ENCODE data around the gene NCOA3.

Gene NCOA3

GRCh38 chr20:47508278-47508677, 6.6 kb downstream of the NCOA3 start:
- no peak for DNase-seq (ENCODE audit: insufficient read length)
- no peak for FAIRE-seq
- TF ChIP-seq TAF1 (IDR thresholded peaks at IDR 0.05; ENCODE audit: borderline replicate concordance, low read depth, low read length) (no peak), POLR2A (IDR thresholded peaks at IDR 0.05; ENCODE audit: low read depth, low read length) (no peak), POLR2AphosphoS5 (IDR thresholded peaks at IDR 0.05; ENCODE audit: low read depth, low read length) (no peak)

GRCh38 chr20:47509104-47509661, 7.5 kb downstream of the NCOA3 start:
- FAIRE-seq = no peak
- TF ChIP-seq POLR2AphosphoS5 (IDR thresholded peaks at IDR 0.05; ENCODE audit: low read depth, low read length) (no peak), POLR2A (IDR thresholded peaks at IDR 0.05; ENCODE audit: low read depth, low read length) (no peak), TAF1 (IDR thresholded peaks at IDR 0.05; ENCODE audit: borderline replicate concordance, low read depth, low read length) (no peak)
- no peak for DNase-seq (ENCODE audit: insufficient read length)

- no peak for DNase-seq (ENCODE audit: insufficient read length)
- TF ChIP-seq TAF1 (IDR thresholded peaks at IDR 0.05; ENCODE audit: borderline replicate concordance, low read depth, low read length) = no peak
- no peak for TF ChIP-seq POLR2A (IDR thresholded peaks at IDR 0.05; ENCODE audit: low read depth, low read length)
- TF ChIP-seq POLR2AphosphoS5 (IDR thresholded peaks at IDR 0.05; ENCODE audit: low read depth, low read length) = no peak
- FAIRE-seq = no peak
Measured at GRCh38 chr20:47509685-47510084, 8.0 kb downstream of the NCOA3 start.

- FAIRE-seq (no peak), DNase-seq (ENCODE audit: insufficient read length) (no peak)
- TF ChIP-seq POLR2A (IDR thresholded peaks at IDR 0.05; ENCODE audit: low read depth, low read length) = no peak
- TF ChIP-seq POLR2AphosphoS5 (IDR thresholded peaks at IDR 0.05; ENCODE audit: low read depth, low read length) = no peak
- no peak for TF ChIP-seq TAF1 (IDR thresholded peaks at IDR 0.05; ENCODE audit: borderline replicate concordance, low read depth, low read length)
Measured at GRCh38 chr20:47515843-47516242, 14.2 kb downstream of the NCOA3 start.

GRCh38 chr20:47521059-47521808, 19.5 kb downstream of the NCOA3 start:
- FAIRE-seq (no peak), DNase-seq (ENCODE audit: insufficient read length) (no peak)
- TF ChIP-seq POLR2AphosphoS5 (IDR thresholded peaks at IDR 0.05; ENCODE audit: low read depth, low read length) (no peak), POLR2A (IDR thresholded peaks at IDR 0.05; ENCODE audit: low read depth, low read length) (no peak), TAF1 (IDR thresholded peaks at IDR 0.05; ENCODE audit: borderline replicate concordance, low read depth, low read length) (no peak)

- no peak for FAIRE-seq
Measured at GRCh38 chr20:47524015-47524784, 22.5 kb downstream of the NCOA3 start.

GRCh38 chr20:47527004-47527800, 25.5 kb downstream of the NCOA3 start:
- FAIRE-seq = no peak
- DNase-seq (ENCODE audit: insufficient read length) = no peak
- TF ChIP-seq POLR2A (IDR thresholded peaks at IDR 0.05; ENCODE audit: low read depth, low read length) = no peak
- no peak for TF ChIP-seq TAF1 (IDR thresholded peaks at IDR 0.05; ENCODE audit: borderline replicate concordance, low read depth, low read length)
- no peak for TF ChIP-seq POLR2AphosphoS5 (IDR thresholded peaks at IDR 0.05; ENCODE audit: low read depth, low read length)

More at GRCh38 chr20:47524015-47524784, 22.5 kb downstream of the NCOA3 start:
- TF ChIP-seq POLR2AphosphoS5 (IDR thresholded peaks at IDR 0.05; ENCODE audit: low read depth, low read length) (no peak), POLR2A (IDR thresholded peaks at IDR 0.05; ENCODE audit: low read depth, low read length) (no peak), TAF1 (IDR thresholded peaks at IDR 0.05; ENCODE audit: borderline replicate concordance, low read depth, low read length) (no peak)
- DNase-seq (ENCODE audit: insufficient read length) = no peak

- FAIRE-seq (no peak), DNase-seq (ENCODE audit: insufficient read length) (no peak)
- TF ChIP-seq POLR2AphosphoS5 (IDR thresholded peaks at IDR 0.05; ENCODE audit: low read depth, low read length) = no peak
Measured at GRCh38 chr20:47529840-47530239, 28.2 kb downstream of the NCOA3 start.

- DNase-seq (ENCODE audit: insufficient read length) (no peak), FAIRE-seq (no peak)
- TF ChIP-seq POLR2A (IDR thresholded peaks at IDR 0.05; ENCODE audit: low read depth, low read length) = no peak
- no peak for TF ChIP-seq TAF1 (IDR thresholded peaks at IDR 0.05; ENCODE audit: borderline replicate concordance, low read depth, low read length)
- TF ChIP-seq POLR2AphosphoS5 (IDR thresholded peaks at IDR 0.05; ENCODE audit: low read depth, low read length) = no peak
Measured at GRCh38 chr20:47531458-47531857, 29.8 kb downstream of the NCOA3 start.

GRCh38 chr20:47532002-47532401, 30.3 kb downstream of the NCOA3 start:
- FAIRE-seq (no peak), DNase-seq (ENCODE audit: insufficient read length) (no peak)
- no peak for TF ChIP-seq POLR2AphosphoS5 (IDR thresholded peaks at IDR 0.05; ENCODE audit: low read depth, low read length)

- FAIRE-seq (no peak), DNase-seq (ENCODE audit: insufficient read length) (no peak)
- no peak for TF ChIP-seq POLR2A (IDR thresholded peaks at IDR 0.05; ENCODE audit: low read depth, low read length)
- TF ChIP-seq TAF1 (IDR thresholded peaks at IDR 0.05; ENCODE audit: borderline replicate concordance, low read depth, low read length) = no peak
- TF ChIP-seq POLR2AphosphoS5 (IDR thresholded peaks at IDR 0.05; ENCODE audit: low read depth, low read length) = no peak
Measured at GRCh38 chr20:47533518-47534062, 31.9 kb downstream of the NCOA3 start.
